Stimulated activated CD8-positive, alpha-beta memory T cell treated with anti-CD3 and anti-CD28 coated beads, Interleukin-12 subunit alpha, Interleukin-12 subunit beta, amount 100 ng/mL, for 1 hour (primary cell): ENCODE measurements around the gene AIM2.

Source experiments
- DNase-seq: peaks from one replicate; pipeline ENCODE4 v3.0.0-alpha.2; 2020; ENCODE audit warnings: low read depth

The AIM2 gene

DNA sequence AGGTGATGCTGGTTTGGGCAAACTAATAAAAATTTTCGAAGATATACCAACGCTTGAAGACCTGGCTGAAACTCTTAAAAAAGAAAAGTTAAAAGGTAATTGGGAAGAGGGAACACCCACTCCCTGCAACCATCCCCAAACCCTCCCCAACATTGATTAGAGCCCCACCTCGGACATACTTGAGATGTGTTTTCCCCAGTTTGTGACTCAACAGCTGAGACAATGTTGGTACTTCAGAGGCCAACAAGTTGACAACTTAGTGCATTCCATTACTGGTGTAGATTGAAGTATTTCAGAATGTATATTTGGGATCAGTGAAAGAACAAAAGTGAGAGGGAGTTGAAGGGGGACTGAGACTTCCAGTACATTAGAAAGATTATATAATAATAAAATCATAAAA lies 61.7 kb downstream of the AIM2 start:
- no peak for DNase-seq

DNA sequence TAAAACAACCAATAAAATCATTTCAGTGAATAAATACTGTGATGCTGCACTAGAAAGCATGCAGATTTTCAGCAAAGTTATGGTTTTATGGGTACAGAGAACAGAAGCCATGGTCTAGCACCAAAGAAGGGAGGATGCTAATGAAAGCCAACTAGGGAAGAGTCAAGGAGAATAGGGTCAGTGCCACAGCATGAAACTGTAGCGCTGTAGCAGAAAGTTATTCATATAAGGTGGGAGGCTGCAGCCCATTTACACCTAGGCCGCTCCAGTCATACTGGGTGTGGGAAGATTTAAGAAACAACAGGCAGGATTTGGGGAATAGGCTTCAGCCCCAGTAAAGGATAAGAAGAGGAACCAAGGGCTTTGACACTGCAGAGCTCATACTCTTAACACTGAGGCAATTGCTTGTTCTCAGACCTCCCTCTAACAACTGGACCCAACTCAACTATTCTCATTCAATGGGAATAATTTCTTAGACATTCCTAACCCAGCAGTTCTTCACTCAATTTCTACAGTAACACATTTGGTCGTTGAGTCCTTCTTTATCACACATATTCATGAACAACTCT lies 62.5 kb downstream of the AIM2 start:
- no peak for DNase-seq

DNA sequence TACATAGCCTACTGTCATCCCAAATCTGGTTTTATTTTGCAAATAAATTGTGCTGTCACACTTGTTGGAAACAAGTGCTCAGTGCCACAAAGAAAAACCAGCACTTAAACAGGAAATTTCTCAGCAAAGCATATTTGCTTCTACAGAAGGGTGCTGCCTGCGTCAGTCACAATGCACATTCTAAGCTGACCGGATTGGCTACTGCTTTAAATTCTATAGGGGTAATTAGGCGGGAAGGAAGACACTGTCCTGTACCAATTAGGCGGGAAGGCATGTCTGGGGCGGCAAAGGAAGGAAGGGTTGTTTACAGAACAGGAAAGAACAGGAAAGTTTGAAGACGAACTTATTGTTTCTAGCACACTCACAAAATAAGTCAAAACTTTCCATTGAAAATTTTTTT lies 64.1 kb downstream of the AIM2 start:
- DNase-seq, result peak; percentile 12
